ENCODE results near the gene PRPF38B. TPM values are rescaled to one million over a fixed set of nuclear protein-coding genes. Genes with fewer than 3 reads are reported as not detected.

Gene PRPF38B
- total and polyA plus RNA-seq, 2 experiments from 2014 or later, result 40.5 to 86.4 TPM

GRCh38 chr1:108692724-108693655 is 880 bp downstream of the PRPF38B start:
- H3K27me3 ChIP-seq (ENCODE audit: insufficient read depth), result no peaks in the 10 kb centered on the region
- H3K4me3 ChIP-seq, result peak overlapping the region; percentile 92
- DNase-seq (ENCODE audit: low spot score) (peak; percentile 64), ATAC-seq (peak; percentile 60)
- H3K9me3 Mint-ChIP-seq, result no peaks in the 10 kb centered on the region; the same call in 2 of the 3 replicates
- no peak overlapping the region for H2AFZ ChIP-seq
- H3K9me2 ChIP-seq (ENCODE audit: insufficient read depth), result no peaks in the 10 kb centered on the region
- TF ChIP-seq CTCF (conservative IDR thresholded peaks at IDR 0.05; ENCODE audit: low read depth in 2 of 2), result peak in 1 of 2 experiments; percentile 16; a peak in 2 of 4 replicates
- no peak for TF ChIP-seq REST (IDR thresholded peaks at IDR 0.05; ENCODE audit: unreplicated experiment)
- H3K4me3 Mint-ChIP-seq, result peak overlapping the region; percentile 94
- H3K27me3 Mint-ChIP-seq (ENCODE audit: insufficient read depth, low read depth, poor library complexity), result peaks cover 10% of the 10 kb centered on the region
- H3K27ac Mint-ChIP-seq, result peak overlapping the region; percentile 99
- 0 out of 2 replicates have a peak, but pooled peaks cover 2% of the 10 kb centered on the region for H3F3A ChIP-seq (replicated peaks; ENCODE audit: low read depth)
- H3K4me2 ChIP-seq, result peak overlapping the region; percentile 88
- H3K36me3 Mint-ChIP-seq (ENCODE audit: low read depth), result peaks cover 50% of the 10 kb centered on the region
- peaks cover 8% of the 10 kb centered on the region for H3K4me1 ChIP-seq (ENCODE audit: insufficient read depth)
- peaks cover 69% of the 10 kb centered on the region for H3K79me2 ChIP-seq (replicated peaks; ENCODE audit: insufficient read depth)
- peaks cover 15% of the 10 kb centered on the region; the same call in 2 of the 3 replicates for H3K4me1 Mint-ChIP-seq
- peaks cover 27% of the 10 kb centered on the region for H3K36me3 ChIP-seq (ENCODE audit: insufficient read depth)
- H3K27ac ChIP-seq (ENCODE audit: low read depth), result peak overlapping the region; percentile 97
- peaks cover 25% of the 10 kb centered on the region for H4K20me1 ChIP-seq (replicated peaks; ENCODE audit: insufficient read depth)

- H3K36me3 Mint-ChIP-seq (ENCODE audit: low read depth), result peaks cover 75% of the 10 kb centered on the region
- no peaks in the 10 kb centered on the region; the same call in 2 of the 3 replicates for H3K9me3 Mint-ChIP-seq
- Histone ChIP-seq H4K20me1 (replicated peaks; ENCODE audit: insufficient read depth) (peaks cover 29% of the 10 kb centered on the region), H3K79me2 (replicated peaks; ENCODE audit: insufficient read depth) (peaks cover 69% of the 10 kb centered on the region), H3K4me3 (no peak overlapping the region), H2AFZ (no peak overlapping the region), H3K27me3 (ENCODE audit: insufficient read depth) (no peaks in the 10 kb centered on the region), H3K4me2 (no peak overlapping the region), H3K4me1 (ENCODE audit: insufficient read depth) (peaks cover 8% of the 10 kb centered on the region), H3F3A (replicated peaks; ENCODE audit: low read depth) (peaks cover 7% of the 10 kb centered on the region; the same call in 1 of the 2 replicates), H3K9me2 (ENCODE audit: insufficient read depth) (no peaks in the 10 kb centered on the region), H3K27ac (ENCODE audit: low read depth) (no peak overlapping the region), H3K36me3 (ENCODE audit: insufficient read depth) (peaks cover 52% of the 10 kb centered on the region)
- H3K27ac Mint-ChIP-seq, result no peak overlapping the region
- H3K4me1 Mint-ChIP-seq, result peaks cover 12% of the 10 kb centered on the region; the same call in 2 of the 3 replicates
- H3K4me3 Mint-ChIP-seq, result no peak overlapping the region; the same call in 2 of the 3 replicates
- DNase-seq (ENCODE audit: low spot score) (no peak), ATAC-seq (no peak)
- H3K27me3 Mint-ChIP-seq (ENCODE audit: insufficient read depth, low read depth, poor library complexity), result peaks cover 10% of the 10 kb centered on the region
- TF ChIP-seq STAT1 (IDR thresholded peaks at IDR 0.05; ENCODE audit: unreplicated experiment) (no peak), ZNF331 (CRISPR knock-in tag; IDR thresholded peaks at IDR 0.05; ENCODE audit: low read depth) (no peak), REST (IDR thresholded peaks at IDR 0.05; ENCODE audit: unreplicated experiment) (no peak), CREB1 (CRISPR knock-in tag; IDR thresholded peaks at IDR 0.05; ENCODE audit: low read depth) (no peak), ZNF114 (CRISPR knock-in tag; IDR thresholded peaks at IDR 0.05) (no peak), NANOG (IDR thresholded peaks at IDR 0.05; ENCODE audit: borderline replicate concordance) (no peak), EZH2phosphoT487 (IDR thresholded peaks at IDR 0.05; ENCODE audit: unreplicated experiment) (no peak), EZH2 (IDR thresholded peaks at IDR 0.05; ENCODE audit: low read depth, unreplicated experiment) (no peak), POLR2AphosphoS5 (IDR thresholded peaks at IDR 0.05; ENCODE audit: low read depth) (no peak)
These were observed 3.4 kb downstream of the PRPF38B start for GRCh38 chr1:108695535-108695934.
